Dorsolateral prefrontal cortex (tissue), 118 donors: ENCODE results near the gene MINK1. TPM values are rescaled to one million over a fixed set of nuclear protein-coding genes. Genes with fewer than 3 reads are reported as not detected.

ENCODE experiments used
- total RNA-seq, 120 experiments: library from RNA; stranded (reverse); gene quantifications; one replicate each; pipeline versions ENCODE4 v1.2.3 to v1.2.4, GENCODE V29; 2022

Gene MINK1
- total RNA-seq, 120 experiments from 2014 or later = 153 to 287 (median 196) TPM

Other genes with a start within 250 kb of the MINK1 start
- 1 to 10 TPM in 38 of 120 experiments, under 1 TPM in 51, not detected in 31; 0.19 to 4.3 (median 0.85) TPM for gene SMTNL2, start 248.8 kb upstream of the MINK1 start, total RNA-seq
- gene ALOX15, start 191.7 kb upstream of the MINK1 start, total RNA-seq = 1 to 10 TPM in 51 of 120 experiments, under 1 TPM in 52, not detected in 17; 0.18 to 5.7 (median 0.98) TPM
- 100 to 1,000 TPM in 1 of 120 experiments, 10 to 100 TPM in 119; 56.4 to 101 (median 70.6) TPM for gene PELP1, start 129.2 kb upstream of the MINK1 start, total RNA-seq
- gene ARRB2, start 122.7 kb upstream of the MINK1 start, total RNA-seq = 100 to 1,000 TPM in 45 of 120 experiments, 10 to 100 TPM in 75; 66.2 to 131 (median 94.9) TPM
- 10 to 100 TPM in 112 of 120 experiments, 1 to 10 TPM in 8; 7.9 to 21.7 (median 14.7) TPM for gene MED11, start 101.9 kb upstream of the MINK1 start, total RNA-seq
- 1 to 10 TPM in 92 of 120 experiments, under 1 TPM in 28; 0.46 to 3.6 (median 1.4) TPM for gene ZMYND15, start 93.5 kb upstream of the MINK1 start, total RNA-seq
- gene CXCL16, start 93.4 kb upstream of the MINK1 start, total RNA-seq = 10 to 100 TPM in 86 of 120 experiments, 1 to 10 TPM in 34; 4.0 to 31.9 (median 13.0) TPM
- not detected for gene TM4SF5, start 61.5 kb upstream of the MINK1 start, total RNA-seq
- gene VMO1, start 47.0 kb upstream of the MINK1 start, total RNA-seq = 1 to 10 TPM in 114 of 120 experiments, under 1 TPM in 4, not detected in 2; 0.64 to 8.1 (median 2.7) TPM
- 1 to 10 TPM in 1 of 120 experiments, under 1 TPM in 28, not detected in 91; 0.47 to 1.2 (median 0.57) TPM for gene GLTPD2, start 44.4 kb upstream of the MINK1 start, total RNA-seq
- 100 to 1,000 TPM in 19 of 120 experiments, 10 to 100 TPM in 101; 56.6 to 114 (median 88.3) TPM for gene PSMB6, start 37.2 kb upstream of the MINK1 start, total RNA-seq
- gene PLD2, start 26.2 kb upstream of the MINK1 start, total RNA-seq = 10 to 100 TPM; 15.8 to 64.8 (median 35.8) TPM
- gene C17orf107, start 66.2 kb downstream of the MINK1 start, total RNA-seq = 10 to 100 TPM in 80 of 120 experiments, 1 to 10 TPM in 40; 4.7 to 18.4 (median 11.2) TPM
- gene CHRNE, start 69.8 kb downstream of the MINK1 start, total RNA-seq = 1 to 10 TPM in 67 of 120 experiments, under 1 TPM in 52, not detected in 1; 0.34 to 4.3 (median 1.1) TPM
- 1 to 10 TPM in 1 of 120 experiments, under 1 TPM in 15, not detected in 104; 0.16 to 1.0 (median 0.24) TPM for gene GP1BA, start 98.9 kb downstream of the MINK1 start, total RNA-seq
- 100 to 1,000 TPM in 9 of 120 experiments, 10 to 100 TPM in 111; 56.8 to 113 (median 82.2) TPM for gene SLC25A11, start 106.7 kb downstream of the MINK1 start, total RNA-seq
- gene RNF167, start 106.9 kb downstream of the MINK1 start, total RNA-seq = 100 to 1,000 TPM in 28 of 120 experiments, 10 to 100 TPM in 92; 65.3 to 121 (median 91.1) TPM
- 100 to 1,000 TPM in 104 of 120 experiments, 10 to 100 TPM in 16; 84.4 to 206 (median 112) TPM for gene PFN1, start 115.2 kb downstream of the MINK1 start, total RNA-seq
- gene ENO3, start 117.8 kb downstream of the MINK1 start, total RNA-seq = 10 to 100 TPM in 8 of 120 experiments, 1 to 10 TPM in 112; 1.4 to 20.7 (median 5.6) TPM
- gene SPAG7, start 134.5 kb downstream of the MINK1 start, total RNA-seq = 10 to 100 TPM; 31.5 to 67.7 (median 51.4) TPM
- gene CAMTA2, start 154.3 kb downstream of the MINK1 start, total RNA-seq = 100 to 1,000 TPM in 118 of 120 experiments, 10 to 100 TPM in 2; 79.4 to 186 (median 143) TPM
- 1 to 10 TPM in 104 of 120 experiments, under 1 TPM in 14, not detected in 2; 0.36 to 3.7 (median 2.0) TPM for gene INCA1, start 164.2 kb downstream of the MINK1 start, total RNA-seq
- gene KIF1C, start 164.6 kb downstream of the MINK1 start, total RNA-seq = 100 to 1,000 TPM in 92 of 120 experiments, 10 to 100 TPM in 28; 62.4 to 504 (median 132) TPM
- under 1 TPM in 13 of 120 experiments, not detected in 107; 0.14 to 0.44 (median 0.20) TPM for gene SLC52A1, start 202.1 kb downstream of the MINK1 start, total RNA-seq
- 10 to 100 TPM in 32 of 120 experiments, 1 to 10 TPM in 88; 4.7 to 13.7 (median 9.1) TPM for gene ZFP3, start 245.1 kb downstream of the MINK1 start, total RNA-seq